ENCODE data around the gene ZNF597. TPM values are rescaled to one million over a fixed set of nuclear protein-coding genes. Genes with fewer than 3 reads are reported as not detected.

Gene ZNF597
- total and polyA plus RNA-seq, 10 of the 15 experiments (the other 5 are each of a cell fraction or from before 2014, with no cell fraction given) = 0.80 to 2.8 (median 2.0) TPM

DNA sequence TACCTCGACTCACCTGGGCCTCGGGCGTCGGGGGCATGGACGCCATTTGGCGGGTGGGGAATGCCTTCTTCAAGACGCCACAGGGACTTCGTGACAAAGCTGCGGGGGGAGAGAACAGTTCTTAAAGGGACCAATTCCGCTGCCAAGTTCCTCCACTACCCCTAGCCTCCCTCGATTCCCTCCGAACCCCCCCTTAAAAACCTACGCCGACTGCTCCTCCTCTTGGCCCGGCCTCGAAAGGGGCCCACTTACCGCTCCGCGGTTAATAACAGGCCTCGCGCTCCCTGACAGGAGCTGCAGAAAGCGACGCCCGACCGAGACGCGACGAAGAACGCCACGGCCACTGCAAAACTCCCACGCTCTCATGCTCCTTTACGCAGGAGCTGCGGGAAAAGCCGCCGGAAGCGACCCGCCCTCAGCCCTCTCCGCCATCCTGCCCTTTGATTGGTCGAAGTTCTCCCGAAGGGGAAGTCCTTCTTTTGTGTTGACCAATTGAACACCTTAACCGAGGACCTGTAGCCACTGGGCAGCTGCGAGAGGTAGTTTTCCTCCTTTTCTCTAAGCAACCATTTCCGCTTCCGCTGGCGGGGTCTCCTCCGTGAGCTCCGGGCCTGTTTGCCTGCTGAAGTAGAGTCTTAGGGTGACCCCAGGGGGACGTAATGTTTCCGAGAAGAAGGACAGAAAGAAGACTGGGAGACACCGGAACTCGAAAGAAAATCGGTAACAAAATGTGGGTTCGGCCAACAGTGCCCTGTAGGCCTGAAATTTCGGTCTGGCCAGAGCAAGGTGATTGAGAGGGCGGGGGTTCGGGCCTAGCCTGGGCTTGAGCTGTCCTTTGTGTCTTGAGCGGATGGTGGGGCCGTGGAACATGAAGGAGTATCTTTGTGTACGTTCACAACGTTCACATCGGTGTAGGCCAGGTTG, at the start of gene ZNF597, which contains the start of gene NAA60 (continued):
- TF ChIP-seq ZNF217 (IDR thresholded peaks at IDR 0.05) = no peak
- TF ChIP-seq SMAD1 (IDR thresholded peaks at IDR 0.05; ENCODE audit: low read depth, partially characterized antibody) = no peak
- no peak for TF ChIP-seq BHLHE40 (IDR thresholded peaks at IDR 0.05; ENCODE audit: borderline replicate concordance in 1 of 2, low read depth in 2 of 2, low read length in 1 of 2)
- TF ChIP-seq MXI1 (IDR thresholded peaks at IDR 0.05; ENCODE audit: low read depth, low read length) = peak; percentile 46; the same call in 1 of the 2 replicates
- TF ChIP-seq RBBP5 (conservative IDR thresholded peaks at IDR 0.05) = no peak
- peak; percentile 23; the same call in 1 of the 2 replicates for TF ChIP-seq RAD21 (IDR thresholded peaks at IDR 0.05; ENCODE audit: insufficient read depth, low read depth, low read length)
- TF ChIP-seq BACH1 (IDR thresholded peaks at IDR 0.05; ENCODE audit: borderline replicate concordance) = no peak
- TF ChIP-seq NFXL1 (IDR thresholded peaks at IDR 0.05; ENCODE audit: borderline replicate concordance) = no peak
- TF ChIP-seq, protein P1, sequence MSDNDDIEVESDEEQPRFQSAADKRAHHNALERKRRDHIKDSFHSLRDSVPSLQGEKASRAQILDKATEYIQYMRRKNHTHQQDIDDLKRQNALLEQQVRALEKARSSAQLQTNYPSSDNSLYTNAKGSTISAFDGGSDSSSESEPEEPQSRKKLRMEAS (IDR thresholded peaks at IDR 0.05; ENCODE audit: low read depth, low read length) = peak; percentile 25
- TF ChIP-seq RFX5 (IDR thresholded peaks at IDR 0.05; ENCODE audit: low read depth, low read length) = peak; percentile 70
- peak; percentile 95 for TF ChIP-seq TAF1 (IDR thresholded peaks at IDR 0.05; ENCODE audit: borderline replicate concordance, low read depth, low read length)
- TF ChIP-seq, protein P2, sequence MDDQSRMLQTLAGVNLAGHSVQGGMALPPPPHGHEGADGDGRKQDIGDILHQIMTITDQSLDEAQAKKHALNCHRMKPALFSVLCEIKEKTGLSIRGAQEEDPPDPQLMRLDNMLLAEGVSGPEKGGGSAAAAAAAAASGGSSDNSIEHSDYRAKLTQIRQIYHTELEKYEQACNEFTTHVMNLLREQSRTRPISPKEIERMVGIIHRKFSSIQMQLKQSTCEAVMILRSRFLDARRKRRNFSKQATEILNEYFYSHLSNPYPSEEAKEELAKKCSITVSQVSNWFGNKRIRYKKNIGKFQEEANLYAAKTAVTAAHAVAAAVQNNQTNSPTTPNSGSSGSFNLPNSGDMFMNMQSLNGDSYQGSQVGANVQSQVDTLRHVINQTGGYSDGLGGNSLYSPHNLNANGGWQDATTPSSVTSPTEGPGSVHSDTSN (IDR thresholded peaks at IDR 0.05; ENCODE audit: insufficient replicate concordance, low read depth, low read length) = no peak
- peak; percentile 48; the same call in 1 of the 2 replicates for TF ChIP-seq CBFB (IDR thresholded peaks at IDR 0.05; ENCODE audit: low read depth)
- no peak for TF ChIP-seq NR2F1 (conservative IDR thresholded peaks at IDR 0.05)
- TF ChIP-seq TCF3 (IDR thresholded peaks at IDR 0.05; ENCODE audit: borderline replicate concordance, insufficient read depth, low read depth, low read length) = no peak
- TF ChIP-seq KLF5 (IDR thresholded peaks at IDR 0.05; ENCODE audit: partially characterized antibody) = no peak
- no peak for TF ChIP-seq CBX3 (IDR thresholded peaks at IDR 0.05; ENCODE audit: borderline replicate concordance, low read depth)
- no peak for TF ChIP-seq ATF7 (IDR thresholded peaks at IDR 0.05; ENCODE audit: low read depth)
- peak; percentile 9; the same call in 1 of the 2 replicates for TF ChIP-seq YY1 (IDR thresholded peaks at IDR 0.05; ENCODE audit: low read depth, low read length)
- TF ChIP-seq, protein P3, sequence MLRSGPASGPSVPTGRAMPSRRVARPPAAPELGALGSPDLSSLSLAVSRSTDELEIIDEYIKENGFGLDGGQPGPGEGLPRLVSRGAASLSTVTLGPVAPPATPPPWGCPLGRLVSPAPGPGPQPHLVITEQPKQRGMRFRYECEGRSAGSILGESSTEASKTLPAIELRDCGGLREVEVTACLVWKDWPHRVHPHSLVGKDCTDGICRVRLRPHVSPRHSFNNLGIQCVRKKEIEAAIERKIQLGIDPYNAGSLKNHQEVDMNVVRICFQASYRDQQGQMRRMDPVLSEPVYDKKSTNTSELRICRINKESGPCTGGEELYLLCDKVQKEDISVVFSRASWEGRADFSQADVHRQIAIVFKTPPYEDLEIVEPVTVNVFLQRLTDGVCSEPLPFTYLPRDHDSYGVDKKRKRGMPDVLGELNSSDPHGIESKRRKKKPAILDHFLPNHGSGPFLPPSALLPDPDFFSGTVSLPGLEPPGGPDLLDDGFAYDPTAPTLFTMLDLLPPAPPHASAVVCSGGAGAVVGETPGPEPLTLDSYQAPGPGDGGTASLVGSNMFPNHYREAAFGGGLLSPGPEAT (IDR thresholded peaks at IDR 0.05; ENCODE audit: low read depth) = 0 out of 2 replicates have a peak, but pooled peaks have one; percentile 25
- TF ChIP-seq ASH2L (IDR thresholded peaks at IDR 0.05; ENCODE audit: borderline replicate concordance, low read depth) = no peak
- peak; percentile 76 for TF ChIP-seq SP1 (IDR thresholded peaks at IDR 0.05; ENCODE audit: low read depth, low read length)
- TF ChIP-seq BCL11A (IDR thresholded peaks at IDR 0.05; ENCODE audit: low read depth, low read length) = no peak
- TF ChIP-seq NR2C2 (IDR thresholded peaks at IDR 0.05; ENCODE audit: borderline replicate concordance, control insufficient read depth, insufficient read length, low read depth) = no peak
- no peak for TF ChIP-seq MYC (IDR thresholded peaks at IDR 0.05; ENCODE audit: insufficient read depth, insufficient read length, insufficient replicate concordance, low read length, severe bottlenecking)
- TF ChIP-seq, protein P4, sequence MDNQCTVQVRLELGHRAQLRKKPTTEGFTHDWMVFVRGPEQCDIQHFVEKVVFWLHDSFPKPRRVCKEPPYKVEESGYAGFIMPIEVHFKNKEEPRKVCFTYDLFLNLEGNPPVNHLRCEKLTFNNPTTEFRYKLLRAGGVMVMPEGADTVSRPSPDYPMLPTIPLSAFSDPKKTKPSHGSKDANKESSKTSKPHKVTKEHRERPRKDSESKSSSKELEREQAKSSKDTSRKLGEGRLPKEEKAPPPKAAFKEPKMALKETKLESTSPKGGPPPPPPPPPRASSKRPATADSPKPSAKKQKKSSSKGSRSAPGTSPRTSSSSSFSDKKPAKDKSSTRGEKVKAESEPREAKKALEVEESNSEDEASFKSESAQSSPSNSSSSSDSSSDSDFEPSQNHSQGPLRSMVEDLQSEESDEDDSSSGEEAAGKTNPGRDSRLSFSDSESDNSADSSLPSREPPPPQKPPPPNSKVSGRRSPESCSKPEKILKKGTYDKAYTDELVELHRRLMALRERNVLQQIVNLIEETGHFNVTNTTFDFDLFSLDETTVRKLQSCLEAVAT (IDR thresholded peaks at IDR 0.05) = no peak
- no peak for TF ChIP-seq JUND (IDR thresholded peaks at IDR 0.05; ENCODE audit: low read depth, low read length)
